Stimulated activated CD4-positive, alpha-beta T cell treated with anti-CD3 and anti-CD28 coated beads, TNF-alpha, amount 100 ng/mL, for 1 hour (primary cell): ENCODE data around the gene CCDC102A.

Source experiments
- DNase-seq, 3 donors: peaks; one replicate each; pipeline ENCODE4 v3.0.0-alpha.2; 2020; ENCODE audit warnings: low read depth in 3 of 3, low spot score in 1 of 3

Gene CCDC102A

DNA sequence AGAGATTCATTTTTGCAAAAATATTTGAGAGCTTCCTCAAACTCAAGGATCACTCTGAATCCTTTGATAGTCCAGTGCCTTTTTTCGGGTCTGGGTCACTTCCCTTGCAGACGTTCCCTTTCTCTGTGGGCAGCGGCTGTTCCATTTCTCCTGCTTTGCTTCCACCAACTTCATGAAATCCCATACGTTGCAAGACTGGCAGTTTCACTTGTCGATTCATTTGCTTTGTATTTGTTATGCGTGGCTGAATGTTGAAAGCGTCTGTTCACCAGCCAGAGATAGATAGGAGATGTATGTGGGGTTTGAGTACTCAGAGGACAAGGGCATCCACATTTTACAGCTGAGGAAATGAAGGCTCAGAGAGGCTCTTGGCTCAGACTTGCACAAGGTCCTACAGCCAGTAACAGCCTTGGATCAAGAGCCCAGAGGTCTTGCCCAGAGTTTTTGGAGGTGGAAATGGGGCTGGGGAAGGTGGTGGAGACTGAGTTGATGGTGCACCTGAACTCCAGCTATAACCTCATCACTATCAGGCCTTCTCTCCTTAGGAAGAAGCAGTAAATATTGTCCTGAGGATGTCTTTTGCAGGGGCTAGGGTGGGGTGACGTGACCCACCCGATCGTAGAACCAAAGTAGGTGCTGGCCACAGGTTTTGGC is 1.3 kb upstream of the CCDC102A start:
- no peak for DNase-seq

DNA sequence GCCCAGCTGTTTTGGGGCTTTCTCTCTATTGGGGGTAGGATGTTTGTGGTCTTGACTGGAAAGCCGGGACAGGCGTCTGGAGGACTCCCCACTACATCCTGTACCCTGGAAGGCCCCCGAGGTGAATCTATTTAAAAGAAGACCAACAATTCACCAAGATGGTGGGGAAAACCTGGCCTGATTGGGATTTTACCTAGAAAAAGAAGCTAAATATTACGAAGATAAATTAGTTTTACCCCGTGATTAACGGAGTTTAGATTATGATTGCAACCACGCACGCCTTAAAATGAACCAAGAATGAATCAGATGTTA is 779 bp upstream of the CCDC102A start:
- DNase-seq: no peak

DNA sequence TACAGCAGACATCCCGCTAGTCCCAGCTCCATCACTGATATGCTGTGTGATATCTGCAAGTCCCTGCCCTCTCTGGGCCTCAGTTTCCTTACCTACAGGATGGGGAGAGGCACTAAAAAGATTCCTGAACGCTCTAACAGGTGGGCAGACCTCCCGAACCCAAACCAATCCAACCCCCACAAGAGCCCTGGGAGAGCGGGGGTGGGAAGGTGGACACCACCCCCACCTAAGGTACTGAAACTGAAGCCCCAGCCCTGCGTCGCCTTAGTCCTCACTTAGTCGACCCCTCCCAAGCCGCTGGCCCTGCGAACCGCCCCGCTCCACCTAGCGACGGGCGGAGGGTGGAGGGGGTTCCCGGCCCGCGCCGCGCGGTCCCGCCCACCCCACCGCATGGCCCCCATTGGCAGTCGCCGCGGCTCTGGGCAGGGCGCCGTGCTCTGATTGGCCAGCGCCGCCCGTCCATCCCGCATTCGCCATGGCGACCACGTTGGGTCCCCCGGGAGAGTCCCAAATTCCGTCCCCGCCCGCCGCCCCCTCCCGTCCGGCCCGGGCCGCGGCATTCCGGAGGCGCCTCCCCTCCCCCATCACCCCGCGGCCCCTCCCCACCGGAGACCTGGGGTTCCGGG is 578 bp downstream of the CCDC102A start:
- peak; percentile 90 to 94 (median 91) for DNase-seq

DNA sequence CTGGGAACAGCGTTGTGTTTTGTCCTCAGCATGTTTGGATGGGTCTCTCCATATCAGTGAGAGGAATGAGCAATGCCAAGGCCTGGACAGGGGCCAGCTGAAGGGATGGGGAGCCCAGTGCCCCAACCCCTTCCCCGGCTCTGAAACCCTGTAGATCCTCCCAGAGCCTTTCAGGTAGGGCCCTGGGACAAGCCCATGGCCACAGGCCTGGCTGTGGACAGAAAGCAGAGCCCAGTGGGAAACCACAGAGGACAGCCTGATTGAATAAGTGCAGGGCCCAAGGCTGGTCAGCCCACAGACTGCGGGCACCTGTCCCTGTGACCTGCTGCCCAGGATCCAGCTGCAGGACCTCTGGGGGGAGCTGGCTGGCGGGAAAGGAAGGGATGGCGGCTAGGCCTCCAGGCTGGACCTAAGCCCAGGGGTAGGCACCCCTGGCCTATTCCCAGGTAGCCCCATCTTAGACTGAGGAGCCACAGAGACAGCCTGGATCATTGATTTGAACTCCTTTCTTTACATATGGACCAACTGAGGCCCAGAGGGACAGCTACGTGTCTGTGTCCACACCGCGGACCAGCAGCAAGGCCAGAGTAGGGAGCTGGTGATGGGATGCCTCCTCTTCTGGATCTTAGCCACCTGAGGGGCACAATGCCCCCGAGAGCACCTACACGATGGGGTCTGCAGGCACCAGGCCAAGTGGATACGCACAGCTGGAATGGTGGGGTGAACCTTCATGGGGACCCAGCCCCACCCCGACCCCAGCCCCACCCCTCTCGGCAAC is 1.3 kb downstream of the CCDC102A start:
- no peak for DNase-seq

DNA sequence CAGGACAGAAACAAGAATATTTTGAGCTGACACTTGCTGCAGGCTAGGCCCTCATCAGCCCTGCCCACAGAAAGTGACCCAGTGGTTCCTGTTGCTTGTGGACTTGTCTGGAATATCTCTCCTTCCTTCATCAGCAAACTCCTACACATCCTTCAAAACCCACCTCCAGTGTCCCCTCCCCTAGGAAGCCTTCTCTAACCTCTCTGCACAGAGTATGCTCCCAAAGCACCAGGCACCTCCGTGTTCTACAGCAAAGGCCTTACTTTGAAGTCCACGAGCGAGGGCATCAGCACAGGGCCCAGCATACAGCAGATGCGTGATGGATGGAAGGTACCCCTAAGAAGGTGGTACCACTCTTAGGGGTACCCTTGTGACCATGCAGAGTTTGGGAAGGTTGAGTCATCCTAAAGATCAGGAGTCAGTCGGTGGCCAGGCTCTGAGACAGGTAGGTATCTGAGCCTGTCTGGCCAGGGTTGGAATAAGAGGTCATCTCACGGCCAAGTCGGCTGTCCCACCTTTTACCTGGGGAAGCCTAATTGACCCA is 2.0 kb downstream of the CCDC102A start:
- DNase-seq: no peak

DNA sequence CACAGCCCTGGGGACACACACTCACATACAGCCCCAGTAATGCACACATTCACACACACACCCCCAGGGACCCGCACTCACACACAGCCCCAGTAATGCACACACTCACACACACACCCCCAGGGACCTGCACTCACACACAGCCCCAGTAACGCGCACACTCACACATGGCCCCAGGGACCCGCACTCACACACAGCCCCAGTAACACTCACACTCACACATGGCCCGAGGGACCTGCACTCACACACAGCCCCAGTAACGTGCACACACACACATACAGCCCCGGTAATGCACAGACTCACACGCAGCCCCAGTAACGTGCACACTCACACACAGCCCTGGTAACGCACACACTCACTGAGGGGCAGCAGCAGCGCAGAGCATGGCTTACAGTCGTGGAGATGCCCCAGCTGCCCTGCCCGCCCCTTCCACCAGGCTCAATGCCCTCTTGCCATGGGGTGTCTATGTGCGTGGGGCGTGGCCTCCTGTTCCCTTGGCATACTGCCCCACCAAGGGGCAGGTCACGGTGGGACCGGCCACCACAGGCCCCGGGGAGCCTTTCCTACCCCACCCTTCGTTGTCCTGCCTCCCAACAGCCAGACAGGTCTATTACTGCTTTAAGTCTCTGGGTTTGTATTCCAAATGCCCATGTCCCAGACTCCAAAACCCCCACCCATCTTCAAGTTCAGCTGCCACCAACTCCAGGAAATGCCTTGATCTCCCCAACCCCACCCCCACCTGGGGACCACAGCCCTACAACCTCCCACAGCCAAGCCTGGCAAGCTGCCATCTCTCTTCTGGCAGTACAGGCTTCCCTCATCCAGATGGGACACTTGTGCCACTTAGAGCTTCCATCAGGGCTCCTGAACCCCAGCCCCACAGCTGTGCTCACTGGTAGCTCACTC is 2.7 kb downstream of the CCDC102A start:
- DNase-seq: no peak

DNA sequence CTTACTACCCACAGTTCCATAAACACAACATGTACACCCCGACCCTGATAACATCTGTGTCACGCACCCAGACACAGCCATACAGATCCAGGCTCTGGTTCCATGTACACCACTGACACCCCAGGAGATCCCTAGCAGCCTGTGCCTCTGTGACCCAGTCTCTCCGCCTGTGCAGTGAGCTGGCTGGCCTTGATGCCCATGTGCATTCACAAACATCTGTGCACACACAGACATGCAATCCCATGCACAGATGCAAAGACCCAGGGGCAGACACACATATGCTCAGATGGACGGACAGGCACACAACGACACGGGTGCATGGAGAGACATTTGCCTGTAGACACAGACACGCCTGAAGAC is 4.1 kb downstream of the CCDC102A start:
- no peak for DNase-seq

DNA sequence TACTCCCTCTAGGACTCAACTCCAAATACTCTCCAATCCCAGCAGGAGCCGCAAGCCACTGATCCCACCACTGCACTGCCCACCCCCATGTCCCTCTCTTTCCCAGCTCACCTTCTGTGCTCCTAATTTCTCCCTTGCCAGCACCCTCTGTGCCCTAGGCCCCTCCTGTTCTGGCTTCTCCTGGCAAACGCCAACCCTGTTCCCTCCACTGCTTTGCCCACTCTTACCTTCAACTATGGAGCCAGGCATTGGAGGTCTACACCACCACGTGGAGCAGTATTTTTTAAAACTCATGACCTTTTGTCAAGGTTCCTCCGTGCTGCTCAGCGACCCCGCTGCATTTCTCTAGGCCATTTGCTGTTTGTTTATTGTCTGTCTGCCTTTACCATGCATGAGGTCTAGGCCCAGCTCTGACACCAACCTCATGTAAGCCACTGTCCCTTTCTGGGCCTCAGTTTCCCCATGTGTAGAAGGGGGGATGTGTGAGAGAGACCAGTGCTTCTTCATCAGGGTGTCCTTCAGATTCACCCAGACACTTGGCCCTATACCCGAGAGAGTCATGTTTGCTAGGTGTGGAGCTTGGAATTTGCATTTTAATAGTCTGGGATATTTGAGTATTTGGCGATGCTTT is 4.6 kb downstream of the CCDC102A start:
- DNase-seq: no peak

DNA sequence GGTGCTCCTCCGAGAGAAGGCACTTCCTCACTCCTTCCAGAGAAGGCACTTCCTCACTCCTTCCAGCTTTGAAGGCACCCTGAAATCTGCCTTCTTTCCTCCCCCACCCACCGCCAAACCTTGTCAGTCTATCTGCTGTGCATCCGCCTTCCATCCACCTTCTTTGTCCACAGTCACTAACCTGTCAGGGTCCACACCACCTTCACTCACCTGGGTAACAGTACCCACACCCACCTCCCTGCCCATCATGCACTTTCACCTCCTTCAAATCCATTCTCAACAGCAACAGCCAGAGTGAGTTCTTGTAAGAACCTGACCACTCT is 5.2 kb downstream of the CCDC102A start:
- no peak for DNase-seq

DNA sequence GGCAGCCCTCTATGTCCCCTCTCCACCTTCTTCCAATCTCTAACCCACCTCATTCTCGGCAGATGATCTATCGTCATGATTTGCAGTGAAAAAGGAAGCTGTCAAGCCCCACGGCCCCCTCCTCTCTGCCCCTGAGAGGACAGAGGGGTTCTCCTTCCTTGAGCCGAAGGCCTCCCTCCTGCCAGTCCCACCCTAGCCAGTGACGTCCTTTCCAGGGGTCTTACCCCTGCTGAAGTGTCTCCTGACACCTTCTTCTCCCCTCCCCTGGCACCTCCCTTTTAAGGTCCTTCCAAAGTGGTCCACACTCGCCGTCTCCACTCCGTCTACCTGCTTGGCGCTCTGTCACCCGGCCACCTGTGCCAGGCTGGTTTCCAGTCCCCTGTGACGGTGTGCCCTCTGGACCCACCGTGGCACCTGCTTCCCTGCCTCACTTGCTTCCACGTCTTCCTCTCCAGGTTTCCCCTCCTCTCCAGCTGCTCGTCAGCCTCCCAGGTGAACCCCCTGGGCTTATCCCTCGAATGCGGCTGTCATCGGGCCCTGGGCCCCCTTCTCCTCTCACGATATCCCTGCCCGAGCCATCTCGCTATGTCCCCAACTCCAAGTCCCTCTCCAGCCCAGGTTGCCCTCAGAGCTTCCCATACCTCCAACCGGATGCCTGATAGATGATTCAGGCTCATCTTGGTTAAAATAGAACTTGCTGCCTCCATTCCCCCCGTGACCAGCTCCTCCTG is 5.7 kb downstream of the CCDC102A start:
- DNase-seq: no peak

DNA sequence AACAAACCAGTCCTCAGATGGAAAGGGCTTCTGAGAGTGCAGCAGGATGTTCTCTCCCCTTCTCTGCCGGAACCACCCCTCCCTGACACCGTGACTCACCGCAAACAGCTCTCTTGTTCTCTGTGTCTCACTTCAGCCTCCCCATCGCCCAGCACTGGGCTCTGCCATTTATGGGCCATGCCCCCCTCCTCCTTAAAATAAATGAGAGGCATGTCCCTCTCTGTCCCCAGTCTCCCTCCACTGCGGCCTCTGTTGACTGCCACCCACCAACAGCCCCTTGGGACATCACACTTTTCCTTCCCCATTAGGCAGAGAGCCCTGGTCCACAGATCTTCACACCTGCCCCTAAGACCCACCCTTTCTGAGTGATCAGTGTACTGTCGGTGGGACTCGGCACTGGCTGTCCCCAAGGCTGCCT is 6.3 kb downstream of the CCDC102A start:
- DNase-seq: peak; percentile 43 to 55 (median 52)

DNA sequence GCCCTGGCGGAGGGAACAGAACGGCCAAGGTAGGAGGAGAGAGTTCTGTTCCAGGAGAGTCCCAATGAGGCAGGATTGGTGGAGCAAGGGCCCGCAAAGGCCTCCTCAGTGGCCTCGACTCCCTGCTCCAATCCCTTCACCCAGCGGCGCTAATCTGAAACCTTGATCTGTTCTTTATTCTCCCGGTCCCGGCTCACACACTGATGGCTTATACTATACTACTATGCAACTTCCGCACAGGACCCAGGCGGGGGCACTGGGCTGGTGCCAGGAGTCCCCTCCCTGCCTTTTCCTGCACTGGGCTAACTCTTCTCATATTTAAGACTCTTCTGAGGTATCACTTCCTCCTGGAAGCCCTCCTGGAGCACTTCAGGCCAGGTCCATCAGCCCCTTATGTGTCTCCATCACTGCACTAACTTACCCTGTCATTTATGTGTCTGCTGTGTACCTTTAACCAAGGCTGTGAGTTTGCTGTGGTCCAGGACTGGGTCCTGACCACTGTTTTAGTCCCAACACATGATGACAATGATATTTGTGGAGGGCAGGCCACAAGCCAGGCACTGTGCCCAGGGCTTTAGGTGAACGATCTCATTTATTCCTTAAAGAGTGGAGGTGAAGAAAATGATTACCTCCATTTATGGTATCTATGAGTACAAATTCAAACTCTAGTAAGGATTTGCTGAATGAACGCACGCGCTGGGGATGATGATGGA is 6.8 kb downstream of the CCDC102A start:
- no peak for DNase-seq

DNA sequence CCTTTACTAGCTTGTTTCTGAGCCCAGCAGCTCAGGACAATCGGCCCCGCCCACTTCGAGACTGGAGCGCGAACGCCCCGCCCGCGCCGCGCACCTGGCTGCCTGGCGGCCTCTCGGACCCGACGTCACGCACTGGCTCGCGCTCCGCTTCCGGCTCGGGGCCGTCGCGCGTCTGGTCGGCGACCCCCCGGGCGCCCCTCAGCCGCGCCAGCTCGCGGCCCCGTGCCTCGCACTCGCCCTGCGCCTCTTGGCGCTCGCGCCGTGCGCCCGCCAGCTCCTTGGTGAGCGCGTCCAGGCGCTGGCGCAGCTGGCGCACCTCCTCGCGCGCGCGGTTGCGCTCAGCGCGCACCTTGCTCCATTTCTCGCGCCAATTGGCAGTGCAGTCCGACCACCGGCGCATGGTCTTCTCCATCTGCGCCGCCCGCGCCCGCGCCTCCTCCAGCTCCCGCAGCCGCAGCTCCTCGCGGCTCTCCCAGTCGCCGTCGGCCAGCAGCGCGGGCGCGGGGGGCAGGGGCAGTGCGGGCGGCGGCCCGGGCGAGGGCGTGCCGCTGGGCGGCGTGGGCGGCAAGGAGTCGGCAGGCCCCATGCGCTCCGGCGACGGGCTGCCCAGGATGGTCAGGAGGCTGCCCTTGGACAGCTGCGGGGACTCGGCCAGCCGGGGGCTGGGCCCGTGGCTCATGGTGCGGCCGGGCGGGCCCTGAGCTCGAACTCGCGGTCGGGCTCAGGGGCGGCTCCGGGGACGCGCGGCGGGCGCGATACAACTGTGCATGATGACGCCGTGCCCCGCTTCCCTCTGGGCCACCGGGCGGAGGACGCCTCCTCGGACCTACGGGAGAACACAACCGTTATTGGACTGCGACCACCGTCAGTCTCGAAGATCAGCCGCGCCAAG is 7.6 kb downstream of the CCDC102A start:
- DNase-seq: no peak

DNA sequence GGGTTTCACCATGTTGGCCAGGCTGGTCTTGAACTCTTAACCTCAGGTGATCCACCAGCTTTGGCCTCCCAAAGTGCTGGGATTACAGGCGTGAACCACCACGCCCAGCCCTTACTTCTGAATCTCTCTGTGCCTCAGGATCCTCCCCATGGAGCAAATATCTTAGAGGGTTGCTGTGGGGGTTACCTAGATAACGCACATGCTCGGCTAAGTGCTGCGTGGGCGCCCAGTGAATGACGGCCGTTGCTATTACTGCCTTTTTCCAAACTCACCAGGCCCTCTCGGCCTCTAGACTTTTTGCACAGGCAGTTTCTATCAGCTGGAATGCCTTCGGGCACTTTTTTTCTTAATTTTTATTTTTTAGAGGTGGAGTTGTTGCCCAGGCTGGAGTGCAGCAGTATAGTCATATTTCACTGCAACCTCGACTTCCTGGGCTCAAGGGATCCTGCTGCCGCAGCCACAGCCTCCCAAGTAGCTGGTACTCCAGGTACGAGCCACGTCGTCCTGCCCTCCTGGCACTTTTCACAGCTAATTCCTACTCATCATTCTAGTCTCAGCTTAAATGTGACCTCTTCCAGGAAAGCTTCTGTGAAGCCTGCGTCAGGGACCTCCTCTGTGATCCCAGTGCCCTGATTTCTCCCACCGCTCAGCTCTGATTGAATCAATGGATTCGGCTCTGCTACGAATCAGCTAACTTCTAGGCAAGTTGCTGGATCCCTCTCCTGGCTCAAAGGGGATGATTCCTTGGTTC is 8.6 kb downstream of the CCDC102A start:
- DNase-seq: no peak

DNA sequence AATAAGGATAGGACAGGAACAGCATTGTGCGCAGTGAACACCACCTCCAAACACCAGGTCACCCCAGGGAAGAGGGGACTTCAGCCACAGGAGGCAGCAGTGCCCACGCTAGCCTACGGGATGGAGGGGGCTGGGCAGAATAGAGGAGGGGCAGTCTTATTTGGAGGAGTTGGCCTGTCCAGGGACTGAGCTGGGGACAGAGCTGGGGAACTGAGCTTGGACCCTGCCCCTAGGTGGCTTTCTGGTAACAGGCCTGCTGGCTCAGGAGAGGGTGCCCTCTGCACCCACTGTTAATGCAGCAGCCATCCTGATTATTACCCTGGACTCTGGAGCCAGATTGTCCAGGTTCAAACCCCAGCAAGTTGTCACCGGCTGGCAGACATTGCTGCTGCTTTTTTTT is 9.3 kb downstream of the CCDC102A start:
- DNase-seq: no peak

DNA sequence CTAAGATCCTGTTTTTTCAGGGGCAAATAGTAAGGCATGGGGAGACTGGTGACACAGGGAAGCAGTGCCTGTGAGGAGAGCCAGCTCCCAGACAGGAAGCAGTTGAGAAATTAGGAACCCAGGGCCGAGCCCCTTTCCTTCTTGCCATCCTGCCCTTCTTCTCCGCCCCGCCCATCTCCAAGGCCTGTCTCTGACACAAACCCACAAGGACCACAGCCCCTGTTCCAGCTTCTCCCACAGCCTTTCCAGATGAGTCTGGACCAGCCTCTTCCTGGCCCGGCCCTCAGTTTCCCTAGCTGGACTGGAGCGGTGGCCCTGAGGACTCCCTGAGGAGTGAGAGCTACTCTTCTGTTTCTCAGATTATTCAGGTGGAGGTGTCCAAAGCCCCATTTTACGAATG is 9.9 kb downstream of the CCDC102A start:
- no peak for DNase-seq

DNA sequence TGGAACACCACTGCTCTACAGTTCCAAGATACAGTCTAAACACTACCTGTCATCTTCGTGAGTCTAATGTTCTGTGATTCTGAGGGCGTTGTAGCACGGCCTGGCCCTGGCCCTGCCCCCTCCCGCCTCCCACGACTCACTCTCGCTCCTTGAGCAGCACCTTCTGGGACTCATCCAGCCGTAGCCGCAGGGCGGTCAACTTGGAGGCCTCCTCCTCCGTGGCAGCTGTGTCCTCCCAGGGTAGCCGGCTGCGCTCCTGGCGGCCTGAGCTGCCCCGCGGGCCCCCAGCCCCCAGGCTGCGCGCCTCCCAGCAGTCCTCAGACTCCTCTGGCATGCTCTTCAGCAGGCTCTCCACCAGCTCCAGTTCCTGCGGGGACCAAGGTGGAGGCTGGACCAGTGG is 10.6 kb downstream of the CCDC102A start:
- DNase-seq: no peak

DNA sequence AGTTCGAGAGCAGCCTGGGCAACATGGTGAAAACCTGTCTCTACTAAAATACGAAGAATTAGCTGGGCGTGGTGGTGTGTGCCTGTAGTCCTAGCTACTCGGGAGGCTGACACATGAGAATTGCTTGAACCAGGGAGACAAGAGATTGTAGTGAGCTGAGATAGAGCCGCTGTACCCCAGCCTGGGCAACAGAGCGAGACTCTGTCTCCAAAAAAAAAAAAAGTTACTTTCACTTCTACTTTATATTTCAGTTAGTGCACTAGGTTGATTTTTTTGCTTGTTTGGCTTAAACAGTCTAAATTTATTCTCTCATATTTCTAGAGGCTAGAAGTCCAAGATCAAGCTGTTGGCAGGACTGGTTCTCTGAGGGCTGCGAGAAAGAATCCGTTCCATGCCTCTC is 13.4 kb downstream of the CCDC102A start:
- no peak for DNase-seq
